HepG2 (cell line): Measurements from ENCODE around the gene TMEM239. TPM values are rescaled to one million over a fixed set of nuclear protein-coding genes. Genes with fewer than 3 reads are reported as not detected.

Experiments
- CTCF ChIP-seq: sonication (generic); formaldehyde crosslinking; IDR thresholded peaks from 2 replicates; pipeline ENCODE4 v1.5.0; 2020; ENCODE audit warnings: mild to moderate bottlenecking, missing genetic modification reagents, moderate library complexity
- GABPA ChIP-seq, 2 experiments: IDR thresholded peaks; 2 replicates each; pipeline ENCODE4 v1.6.1; 2011 to 2016; ENCODE audit warnings: low read depth in 2 of 2, low read length in 1 of 2, missing biosample characterization in 1 of 2, missing genetic modification characterization in 1 of 2
- GABPB1 ChIP-seq: IDR thresholded peaks from 2 replicates; pipeline ENCODE4 v1.6.1; 2016; ENCODE audit warnings: mild to moderate bottlenecking, missing genetic modification reagents, moderate library complexity, missing compliant biosample characterization
- GLMP ChIP-seq: sonication (generic); formaldehyde crosslinking; IDR thresholded peaks from 2 replicates; pipeline ENCODE4 v1.9.0; 2021; ENCODE audit warnings: missing genetic modification reagents, mild to moderate bottlenecking, borderline replicate concordance
- KDM6A ChIP-seq: IDR thresholded peaks from 2 replicates; pipeline ENCODE4 v1.6.1; 2016; ENCODE audit warnings: low read depth
- MAX ChIP-seq: IDR thresholded peaks from 2 replicates; pipeline ENCODE4 v1.6.1; 2012; ENCODE audit warnings: inconsistent platforms
- MIER3 ChIP-seq: IDR thresholded peaks from 2 replicates; pipeline ENCODE4 v1.6.1; 2016; ENCODE audit warnings: missing compliant biosample characterization, borderline replicate concordance
- NR2F6 ChIP-seq, 2 experiments: IDR thresholded peaks; 2 replicates each; pipeline ENCODE4 v1.6.1; 2016; ENCODE audit warnings: antibody characterized with exemption in 1 of 2, mild to moderate bottlenecking in 1 of 2
- RBFOX2 ChIP-seq: fragments of 200-400 bp; formaldehyde crosslinking; IDR thresholded peaks from 2 replicates; pipeline ENCODE4 v1.6.1; 2017; ENCODE audit warnings: low read depth, mild to moderate bottlenecking, low read length
- RNF2 ChIP-seq: fragments of 450-650 bp; conservative IDR thresholded peaks from 2 replicates; pipeline ENCODE4 v1.6.1; 2016; ENCODE audit warnings: low read depth
- SMARCE1 ChIP-seq: fragments of 450-650 bp; IDR thresholded peaks from 2 replicates; pipeline ENCODE4 v1.6.1; 2017; ENCODE audit warnings: borderline replicate concordance
- SRSF4 ChIP-seq: fragments of 200-400 bp; formaldehyde crosslinking; IDR thresholded peaks from one replicate; pipeline ENCODE4 v1.6.1; 2018; ENCODE audit warnings: mild to moderate bottlenecking, low read depth, low read length, moderate library complexity; ENCODE audit not compliant: poor library complexity, severe bottlenecking
- ZBTB20 ChIP-seq: sonication (generic); formaldehyde crosslinking; IDR thresholded peaks from 2 replicates; pipeline ENCODE4 v1.8.1; 2023; ENCODE audit warnings: missing genetic modification reagents, low read depth, mild to moderate bottlenecking, borderline replicate concordance
- ZNF17 ChIP-seq: sonication (generic); formaldehyde crosslinking; IDR thresholded peaks from 2 replicates; pipeline ENCODE4 v1.5.0; 2020; ENCODE audit warnings: mild to moderate bottlenecking, missing genetic modification reagents
- ZNF761 ChIP-seq: sonication (generic); formaldehyde crosslinking; conservative IDR thresholded peaks from 2 replicates; pipeline ENCODE4 v1.4.0; 2020; ENCODE audit warnings: mild to moderate bottlenecking, missing genetic modification reagents
- polyA plus RNA-seq, 8 experiments: library from polyadenylated mRNA; depleted of rRNA in 3 of 8; stranded (reverse) in 7 of 8; unstranded in 1 of 8; fragments of >200 nt; fragmentation: Illumina TruSeq in 4 of 8; extraction: Trizol in 4 of 8; gene quantifications; 2 replicates each; pipeline versions ENCODE4 v1.2.1 to v1.2.3, GENCODE V29; 2011 to 2016; ENCODE audit warnings: low read depth in 4 of 8, missing spikeins in 1 of 8, mixed read lengths in 1 of 8; ENCODE audit not compliant: insufficient read depth in 1 of 8
- total RNA-seq, 5 experiments: library from RNA; depleted of rRNA; stranded (reverse); fragments of >200 nt; fragmentation: Illumina TruSeq; extraction: Trizol; gene quantifications; 2 replicates each; pipeline ENCODE4 v1.2.3, GENCODE V29; 2016; ENCODE audit warnings: low read depth in 1 of 5
- TF ChIP-seq, protein P1 (sequence below): sonication (generic); formaldehyde crosslinking; IDR thresholded peaks from 2 replicates; pipeline ENCODE4 v1.5.1; 2020; ENCODE audit warnings: mild to moderate bottlenecking, missing genetic modification reagents, moderate library complexity
- TF ChIP-seq, protein P2 (sequence below): sonication (generic); formaldehyde crosslinking; IDR thresholded peaks from 2 replicates; pipeline ENCODE4 v1.4.0; 2020; ENCODE audit warnings: mild to moderate bottlenecking, missing genetic modification reagents

TMEM239 gene
- total and polyA plus RNA-seq, 2 of the 13 experiments (the other 11 are each of a cell fraction or from before 2014, with no cell fraction given): not detected

DNA sequence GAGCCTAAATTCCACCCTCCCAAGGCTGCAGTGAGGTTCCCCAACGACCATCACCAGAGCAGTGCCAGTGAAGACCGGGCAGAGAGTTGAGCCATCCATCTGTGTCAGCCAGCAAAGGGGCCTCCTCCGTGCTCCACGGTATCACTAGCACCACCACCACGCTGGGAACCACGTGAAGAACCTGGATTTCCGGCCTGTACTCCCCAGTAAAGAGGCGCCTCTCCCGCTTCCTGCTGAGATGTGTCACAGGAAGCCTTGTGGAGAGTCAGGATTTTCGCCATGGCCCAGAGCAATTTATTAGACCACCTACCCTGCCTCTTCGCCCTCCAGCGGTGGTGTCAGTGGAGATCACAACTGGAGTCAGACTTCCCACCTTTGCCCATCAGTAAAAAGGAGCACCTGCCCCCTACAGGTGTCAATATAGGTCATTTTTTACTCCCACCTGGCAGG is 44.5 kb upstream of the TMEM239 start (continued):
- TF ChIP-seq SMARCE1 (no peak), GLMP (CRISPR knock-in tag) (no peak), MAX (0 out of 2 replicates have a peak, but pooled peaks have one; percentile 23), NR2F6 (IDR thresholded peaks at IDR 0.05) (no peak), NR2F6 (CRISPR knock-in tag; IDR thresholded peaks at IDR 0.05) (no peak), GABPB1 (CRISPR knock-in tag) (0 out of 2 replicates have a peak, but pooled peaks have one; percentile 17), ZNF761 (CRISPR knock-in tag) (no peak), ZNF17 (0 out of 2 replicates have a peak, but pooled peaks have one; percentile 11), ZBTB20 (CRISPR knock-in tag) (no peak), SRSF4 (no peak), GABPA (IDR thresholded peaks at IDR 0.05; ENCODE audit: low read depth, low read length) (peak; percentile 22; the same call in 1 of the 2 replicates), GABPA (CRISPR knock-in tag; IDR thresholded peaks at IDR 0.05; ENCODE audit: low read depth) (peak; percentile 69), KDM6A (CRISPR knock-in tag) (no peak), CTCF (peak; percentile 25; the same call in 1 of the 2 replicates), MIER3 (no peak), RBFOX2 (no peak), RNF2 (no peak)
- TF ChIP-seq, protein P1, sequence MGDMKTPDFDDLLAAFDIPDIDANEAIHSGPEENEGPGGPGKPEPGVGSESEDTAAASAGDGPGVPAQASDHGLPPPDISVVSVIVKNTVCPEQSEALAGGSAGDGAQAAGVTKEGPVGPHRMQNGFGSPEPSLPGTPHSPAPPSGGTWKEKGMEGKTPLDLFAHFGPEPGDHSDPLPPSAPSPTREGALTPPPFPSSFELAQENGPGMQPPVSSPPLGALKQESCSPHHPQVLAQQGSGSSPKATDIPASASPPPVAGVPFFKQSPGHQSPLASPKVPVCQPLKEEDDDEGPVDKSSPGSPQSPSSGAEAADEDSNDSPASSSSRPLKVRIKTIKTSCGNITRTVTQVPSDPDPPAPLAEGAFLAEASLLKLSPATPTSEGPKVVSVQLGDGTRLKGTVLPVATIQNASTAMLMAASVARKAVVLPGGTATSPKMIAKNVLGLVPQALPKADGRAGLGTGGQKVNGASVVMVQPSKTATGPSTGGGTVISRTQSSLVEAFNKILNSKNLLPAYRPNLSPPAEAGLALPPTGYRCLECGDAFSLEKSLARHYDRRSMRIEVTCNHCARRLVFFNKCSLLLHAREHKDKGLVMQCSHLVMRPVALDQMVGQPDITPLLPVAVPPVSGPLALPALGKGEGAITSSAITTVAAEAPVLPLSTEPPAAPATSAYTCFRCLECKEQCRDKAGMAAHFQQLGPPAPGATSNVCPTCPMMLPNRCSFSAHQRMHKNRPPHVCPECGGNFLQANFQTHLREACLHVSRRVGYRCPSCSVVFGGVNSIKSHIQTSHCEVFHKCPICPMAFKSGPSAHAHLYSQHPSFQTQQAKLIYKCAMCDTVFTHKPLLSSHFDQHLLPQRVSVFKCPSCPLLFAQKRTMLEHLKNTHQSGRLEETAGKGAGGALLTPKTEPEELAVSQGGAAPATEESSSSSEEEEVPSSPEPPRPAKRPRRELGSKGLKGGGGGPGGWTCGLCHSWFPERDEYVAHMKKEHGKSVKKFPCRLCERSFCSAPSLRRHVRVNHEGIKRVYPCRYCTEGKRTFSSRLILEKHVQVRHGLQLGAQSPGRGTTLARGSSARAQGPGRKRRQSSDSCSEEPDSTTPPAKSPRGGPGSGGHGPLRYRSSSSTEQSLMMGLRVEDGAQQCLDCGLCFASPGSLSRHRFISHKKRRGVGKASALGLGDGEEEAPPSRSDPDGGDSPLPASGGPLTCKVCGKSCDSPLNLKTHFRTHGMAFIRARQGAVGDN (CRISPR knock-in tag): peak; percentile 42
- TF ChIP-seq, protein P2, sequence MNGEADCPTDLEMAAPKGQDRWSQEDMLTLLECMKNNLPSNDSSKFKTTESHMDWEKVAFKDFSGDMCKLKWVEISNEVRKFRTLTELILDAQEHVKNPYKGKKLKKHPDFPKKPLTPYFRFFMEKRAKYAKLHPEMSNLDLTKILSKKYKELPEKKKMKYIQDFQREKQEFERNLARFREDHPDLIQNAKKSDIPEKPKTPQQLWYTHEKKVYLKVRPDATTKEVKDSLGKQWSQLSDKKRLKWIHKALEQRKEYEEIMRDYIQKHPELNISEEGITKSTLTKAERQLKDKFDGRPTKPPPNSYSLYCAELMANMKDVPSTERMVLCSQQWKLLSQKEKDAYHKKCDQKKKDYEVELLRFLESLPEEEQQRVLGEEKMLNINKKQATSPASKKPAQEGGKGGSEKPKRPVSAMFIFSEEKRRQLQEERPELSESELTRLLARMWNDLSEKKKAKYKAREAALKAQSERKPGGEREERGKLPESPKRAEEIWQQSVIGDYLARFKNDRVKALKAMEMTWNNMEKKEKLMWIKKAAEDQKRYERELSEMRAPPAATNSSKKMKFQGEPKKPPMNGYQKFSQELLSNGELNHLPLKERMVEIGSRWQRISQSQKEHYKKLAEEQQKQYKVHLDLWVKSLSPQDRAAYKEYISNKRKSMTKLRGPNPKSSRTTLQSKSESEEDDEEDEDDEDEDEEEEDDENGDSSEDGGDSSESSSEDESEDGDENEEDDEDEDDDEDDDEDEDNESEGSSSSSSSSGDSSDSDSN (CRISPR knock-in tag): no peak
- TF ChIP-seq, all 625 proteins: peak for 7
